HEK293T (cell line): ENCODE measurements around the gene GARRE1.
A peak's percentile ranks its signal among the peaks of the same experiment; 100 is the strongest.

ENCODE experiments used
- CTCF ChIA-PET: fragments of 350-600 bp; formaldehyde crosslinking; extraction: SDS; loops from one replicate; lab custom pipeline; 2021; ENCODE audit warnings: antibody characterized with exemption, inconsistent platforms; lab: Yijun Ruan, JAX
- POLR2A ChIA-PET: fragments of 350-600 bp; formaldehyde crosslinking; extraction: SDS; loops from one replicate; lab custom pipeline; 2020; ENCODE audit warnings: antibody characterized with exemption, inconsistent platforms; lab: Yijun Ruan, JAX
- DNase-seq: peaks from one replicate; pipeline ENCODE4 v3.0.0; 2012; ENCODE audit warnings: mixed read lengths; ENCODE audit errors: extremely low spot score
- BHLHE40 ChIP-seq: fragments of 450-650 bp; IDR thresholded peaks from 2 replicates; pipeline ENCODE4 v1.6.1; 2016; ENCODE audit warnings: mild to moderate bottlenecking, moderate library complexity, borderline replicate concordance
- CTBP1 ChIP-seq: fragments of 450-650 bp; IDR thresholded peaks from 2 replicates; pipeline ENCODE4 v1.6.1; 2016; ENCODE audit warnings: borderline replicate concordance
- ELF4 ChIP-seq: fragments of 450-650 bp; IDR thresholded peaks from 2 replicates; pipeline ENCODE4 v1.6.1; 2017; ENCODE audit warnings: antibody characterized with exemption
- FOXA1 ChIP-seq: fragments of 450-650 bp; IDR thresholded peaks from 2 replicates; pipeline ENCODE4 v1.6.1; 2016; ENCODE audit warnings: mild to moderate bottlenecking
- FOXK2 ChIP-seq: fragments of 450-650 bp; IDR thresholded peaks from 2 replicates; pipeline ENCODE4 v1.6.1; 2016; ENCODE audit warnings: mild to moderate bottlenecking
- FOXM1 ChIP-seq: fragments of 450-650 bp; IDR thresholded peaks from 2 replicates; pipeline ENCODE4 v1.6.1; 2017; ENCODE audit warnings: mild to moderate bottlenecking, borderline replicate concordance
- HDGF ChIP-seq: fragments of 450-650 bp; IDR thresholded peaks from 2 replicates; pipeline ENCODE4 v1.6.1; 2017; ENCODE audit warnings: antibody characterized with exemption, borderline replicate concordance
- L3MBTL2 ChIP-seq: fragments of 450-650 bp; conservative IDR thresholded peaks from 2 replicates; pipeline ENCODE4 v1.6.1; 2016; ENCODE audit warnings: mild to moderate bottlenecking
- LEF1 ChIP-seq: fragments of 450-650 bp; IDR thresholded peaks from 2 replicates; pipeline ENCODE4 v1.6.1; 2017; ENCODE audit warnings: mild to moderate bottlenecking, borderline replicate concordance
- NFRKB ChIP-seq: fragments of 450-650 bp; IDR thresholded peaks from 2 replicates; pipeline ENCODE4 v1.6.1; 2016; ENCODE audit warnings: mild to moderate bottlenecking, moderate library complexity
- PKNOX1 ChIP-seq: fragments of 450-650 bp; IDR thresholded peaks from 2 replicates; pipeline ENCODE4 v1.6.1; 2016
- SP1 ChIP-seq: fragments of 450-650 bp; IDR thresholded peaks from 2 replicates; pipeline ENCODE4 v1.6.1; 2017
- SUZ12 ChIP-seq: fragments of 450-650 bp; IDR thresholded peaks from 2 replicates; pipeline ENCODE4 v1.6.1; 2016; ENCODE audit warnings: mild to moderate bottlenecking
- TARDBP ChIP-seq: fragments of 450-650 bp; IDR thresholded peaks from 2 replicates; pipeline ENCODE4 v1.6.1; 2016
- ZNF384 ChIP-seq: fragments of 450-650 bp; IDR thresholded peaks from 2 replicates; pipeline ENCODE4 v1.6.1; 2016

Gene GARRE1

GRCh38 chr19:34254698-34255432 lies 511 bp downstream of the GARRE1 start:
- ChIA-PET POLR2A (no interaction called here), CTCF (no interaction called here)
- TF ChIP-seq HDGF (no peak), ELF4 (no peak), FOXK2 (no peak), SP1 (no peak), FOXA1 (no peak), LEF1 (0 out of 2 replicates have a peak, but pooled peaks have one; percentile 46), FOXM1 (no peak), PKNOX1 (no peak)
- peak; percentile 58 for DNase-seq

GRCh38 chr19:34255546-34255945 lies 1.2 kb downstream of the GARRE1 start:
- no peak for DNase-seq
- ChIA-PET POLR2A (no interaction called here), CTCF (no interaction called here)
- TF ChIP-seq BHLHE40: no peak
- peak; percentile 21; the same call in 1 of the 2 replicates for TF ChIP-seq ZNF384

- TF ChIP-seq FOXM1 (no peak), ZNF384 (no peak), PKNOX1 (no peak), ELF4 (no peak), TARDBP (no peak), BHLHE40 (no peak)
- CTCF ChIA-PET: no interaction called here
- no peak for DNase-seq
- POLR2A ChIA-PET: no interaction called here
Observed at GRCh38 chr19:34256835-34257558, 2.6 kb downstream of the GARRE1 start.

GRCh38 chr19:34257559-34257924 lies 3.2 kb downstream of the GARRE1 start:
- CTCF ChIA-PET: no interaction called here
- POLR2A ChIA-PET: no interaction called here
- no peak for DNase-seq
- TF ChIP-seq FOXK2: no peak
- no peak for TF ChIP-seq LEF1
- TF ChIP-seq TARDBP: no peak
- no peak for TF ChIP-seq HDGF
- no peak for TF ChIP-seq NFRKB
- TF ChIP-seq FOXM1: no peak
- no peak for TF ChIP-seq CTBP1
- TF ChIP-seq SUZ12: no peak
- TF ChIP-seq L3MBTL2: no peak

GRCh38 chr19:34259367-34260095 lies 5.2 kb downstream of the GARRE1 start:
- no peak for DNase-seq
- TF ChIP-seq NFRKB (no peak), SP1 (no peak), PKNOX1 (no peak), SUZ12 (no peak), L3MBTL2 (no peak), FOXA1 (no peak), HDGF (no peak)
- ChIA-PET POLR2A (interaction anchor here (1.1 kb wide), 1 partner anchor 11 kb away, joined by 3 read pairs; no protein-coding TSS in a partner anchor), CTCF (interaction anchor here (0.5 kb wide), 1 partner anchor 725 kb away, joined by 3 read pairs; no protein-coding TSS in a partner anchor)

GRCh38 chr19:34260771-34261173 lies 6.4 kb downstream of the GARRE1 start:
- CTCF ChIA-PET: no interaction called here

More at GRCh38 chr19:34260771-34261173, 6.4 kb downstream of the GARRE1 start:
- POLR2A ChIA-PET: interaction anchor here (1.6 kb wide), 1 partner anchor 9 kb away, joined by 6 read pairs; no protein-coding TSS in a partner anchor
- DNase-seq: no peak
- TF ChIP-seq BHLHE40: no peak
- TF ChIP-seq ZNF384: no peak
- no peak for TF ChIP-seq CTBP1
- no peak for TF ChIP-seq TARDBP
